ENCODE results near the gene RNPS1.

Gene RNPS1

DNA sequence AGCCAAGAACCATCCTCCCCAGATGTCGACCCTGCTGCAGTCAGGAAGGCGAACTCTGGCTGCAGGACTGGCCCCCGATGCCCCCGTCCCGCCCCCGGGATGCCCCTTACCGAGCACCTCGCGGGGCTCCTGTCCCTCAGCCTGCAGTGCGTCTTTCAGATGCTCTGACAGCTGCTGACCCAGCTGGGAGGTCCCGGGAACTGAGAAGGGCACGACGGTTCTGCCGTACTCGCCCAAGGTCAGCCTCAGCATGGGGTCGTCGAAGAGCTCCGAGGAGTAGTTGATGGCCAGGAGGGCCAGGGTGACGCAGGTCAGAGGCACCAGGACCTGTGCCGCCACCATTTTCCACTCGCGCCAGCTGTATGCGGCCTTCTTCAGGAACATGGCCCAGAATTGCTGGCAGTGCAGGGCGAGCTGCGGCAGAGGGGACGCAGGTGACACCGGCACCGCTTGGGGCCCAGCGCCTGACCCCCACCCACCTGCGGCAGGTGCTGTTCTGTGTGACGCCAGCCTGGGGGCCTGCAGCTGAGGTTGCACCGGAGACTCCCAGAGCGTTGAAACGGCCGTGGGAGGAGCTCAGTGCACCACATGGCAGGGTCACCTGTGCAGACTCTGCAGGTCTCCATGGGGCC is 20.1 kb upstream of the RNPS1 start:
- peaks cover 0 to 10% of the 10 kb centered on the region in 2 donors for H3K36me3 Mint-ChIP-seq
- H3K4me3 Mint-ChIP-seq, result no peak overlapping the region
- ATAC-seq (replicated peaks) (no peak), DNase-seq (no peak)
- H3K27ac Mint-ChIP-seq, result peak overlapping the region; percentile 69
- peaks cover 0 to 10% of the 10 kb centered on the region in 2 donors for H3K27me3 Mint-ChIP-seq
- no peaks in the 10 kb centered on the region for H3K4me1 Mint-ChIP-seq
- H3K9me3 Mint-ChIP-seq, result no peaks in the 10 kb centered on the region

DNA sequence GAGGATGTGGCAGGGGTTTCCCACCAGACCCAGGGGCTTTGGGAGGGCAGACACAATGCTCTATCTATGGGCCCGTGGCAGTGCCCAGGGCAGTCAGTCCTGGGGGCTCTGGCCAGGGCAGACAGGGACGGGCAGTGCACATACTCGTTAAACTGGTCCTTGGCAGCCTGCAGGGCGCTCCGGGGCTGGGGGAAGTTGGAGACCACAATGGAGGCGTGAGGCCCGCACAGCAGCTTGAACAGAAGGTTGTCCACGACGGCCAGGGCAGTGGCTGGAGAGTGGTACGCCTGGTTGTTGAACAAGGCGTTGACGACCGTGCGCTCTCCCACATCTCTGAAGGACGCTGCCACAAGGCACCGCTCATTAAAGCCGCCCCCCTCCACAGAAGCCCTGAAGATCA is 18.6 kb upstream of the RNPS1 start:
- Mint-ChIP-seq H3K9me3 (no peaks in the 10 kb centered on the region), H3K4me1 (no peaks in the 10 kb centered on the region), H3K4me3 (no peak overlapping the region), H3K27ac (no peak overlapping the region), H3K27me3 (peaks cover 0 to 11% of the 10 kb centered on the region in 2 donors), H3K36me3 (peaks cover 0 to 10% of the 10 kb centered on the region in 2 donors)
- DNase-seq (no peak), ATAC-seq (replicated peaks) (no peak)

DNA sequence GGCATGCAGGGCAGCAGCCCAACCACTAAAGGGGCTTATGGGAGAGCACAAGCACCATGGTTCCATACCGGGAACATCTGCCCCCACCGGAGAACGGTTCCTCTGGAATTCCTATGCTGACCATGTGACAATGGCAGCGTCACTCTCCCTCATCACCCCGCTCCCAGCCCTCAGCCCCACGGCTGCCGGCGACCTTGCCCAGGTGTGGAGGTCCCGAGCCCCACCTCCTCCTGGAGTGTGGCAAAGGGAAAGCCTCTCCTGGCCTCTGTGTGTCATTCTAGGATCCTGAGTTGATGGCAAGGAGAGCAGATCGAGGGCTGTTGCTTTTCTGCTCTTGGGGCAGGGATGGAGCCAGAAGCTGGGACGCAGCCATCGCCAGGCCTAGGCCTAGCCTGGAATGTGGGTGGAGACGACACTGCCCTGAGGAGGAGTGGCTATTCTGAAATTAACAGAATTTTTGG is 17.8 kb upstream of the RNPS1 start:
- no peak for ATAC-seq (replicated peaks)
- Mint-ChIP-seq H3K4me3 (no peak overlapping the region), H3K27ac (no peak overlapping the region), H3K4me1 (no peaks in the 10 kb centered on the region), H3K36me3 (peaks cover 0 to 10% of the 10 kb centered on the region in 2 donors), H3K27me3 (peaks cover 0 to 11% of the 10 kb centered on the region in 2 donors), H3K9me3 (no peaks in the 10 kb centered on the region)
- DNase-seq, result no peak

DNA sequence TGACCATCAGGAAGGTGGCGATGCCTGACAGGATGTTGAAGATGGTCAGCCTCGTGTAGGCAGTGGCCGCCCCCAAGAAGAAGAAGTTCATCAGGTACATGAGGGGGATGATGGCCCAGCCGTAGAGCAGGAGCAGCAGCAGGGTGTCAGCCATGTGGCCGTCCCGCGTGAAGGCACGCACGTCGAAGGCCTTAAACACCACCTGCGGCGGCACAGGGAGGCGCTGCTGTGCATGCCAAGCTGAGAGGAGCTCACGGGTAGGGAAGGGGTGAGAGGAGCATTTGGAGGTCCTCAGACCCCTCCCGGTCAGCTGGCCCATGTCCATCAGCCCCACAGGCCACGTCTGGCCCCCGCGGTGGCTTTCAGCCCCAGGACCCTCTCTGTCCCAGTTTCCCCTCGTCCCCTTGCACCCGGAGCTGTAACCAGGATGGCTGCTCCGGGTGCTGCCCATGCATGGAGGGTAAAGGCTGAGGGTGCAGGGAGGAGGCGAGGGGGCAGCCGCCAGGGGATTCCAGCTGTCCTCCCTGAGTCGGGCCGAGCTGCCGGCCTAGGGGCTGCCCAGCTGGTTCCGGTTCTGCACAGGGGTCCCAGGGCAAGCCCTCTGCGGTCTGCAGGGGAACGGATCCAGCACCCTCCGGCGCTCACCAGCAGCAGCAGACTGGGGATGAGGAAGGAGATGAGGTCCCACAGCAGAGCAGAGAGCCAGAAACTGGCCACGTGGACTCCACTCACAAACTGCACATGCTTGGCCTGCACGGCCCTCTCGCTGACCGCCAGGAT is 17.1 kb upstream of the RNPS1 start:
- Mint-ChIP-seq H3K4me3 (no peak overlapping the region), H3K27ac (no peak overlapping the region), H3K4me1 (no peaks in the 10 kb centered on the region), H3K9me3 (no peaks in the 10 kb centered on the region), H3K27me3 (peaks cover 0 to 11% of the 10 kb centered on the region in 2 donors), H3K36me3 (peaks cover 0 to 7% of the 10 kb centered on the region in 2 donors)
- DNase-seq (no peak), ATAC-seq (replicated peaks) (no peak)

DNA sequence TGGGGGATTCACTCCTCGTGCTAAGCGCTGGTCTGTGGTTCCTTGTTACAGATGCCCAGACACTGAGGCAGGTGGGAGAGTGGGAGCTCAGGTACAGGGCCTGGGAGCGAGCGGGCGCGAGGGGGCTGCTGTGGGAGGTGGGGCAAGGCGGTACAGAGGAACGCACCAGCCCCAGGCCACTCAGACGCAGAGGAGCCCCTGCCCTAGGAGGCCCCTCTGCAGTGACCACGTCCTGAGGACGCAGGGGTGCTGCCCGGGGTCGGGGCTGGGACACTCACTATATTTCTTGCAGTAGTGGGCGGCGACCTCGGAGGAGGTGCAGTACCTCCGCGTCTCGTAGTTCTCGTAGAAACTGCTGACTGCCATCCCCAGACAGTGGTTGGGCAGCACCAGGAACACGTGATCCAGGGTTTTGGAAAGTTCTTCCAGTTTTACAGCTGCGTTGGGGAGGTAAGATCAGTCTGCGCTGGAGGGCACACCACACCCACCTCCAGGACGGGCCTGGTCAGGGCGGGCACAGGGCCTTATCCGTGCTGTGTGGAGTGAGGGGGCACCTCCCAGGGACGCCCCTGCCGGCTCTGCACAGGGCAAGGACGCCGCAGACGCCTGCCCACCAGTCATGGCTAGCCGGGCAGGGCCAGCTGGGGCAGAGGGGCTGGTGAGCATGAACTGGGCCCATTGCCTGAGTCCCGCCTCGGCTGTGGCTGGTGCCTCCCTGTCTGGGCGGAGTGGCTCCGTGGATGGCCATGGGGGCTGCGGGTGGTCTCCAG is 16.3 kb upstream of the RNPS1 start:
- ATAC-seq (replicated peaks) (no peak), DNase-seq (no peak)
- peaks cover 0 to 11% of the 10 kb centered on the region in 2 donors for H3K27me3 Mint-ChIP-seq
- H3K27ac Mint-ChIP-seq, result no peak overlapping the region
- no peak overlapping the region for H3K4me3 Mint-ChIP-seq
- H3K36me3 Mint-ChIP-seq, result peaks cover 0 to 7% of the 10 kb centered on the region in 2 donors
- H3K9me3 Mint-ChIP-seq, result no peaks in the 10 kb centered on the region
- no peaks in the 10 kb centered on the region for H3K4me1 Mint-ChIP-seq

DNA sequence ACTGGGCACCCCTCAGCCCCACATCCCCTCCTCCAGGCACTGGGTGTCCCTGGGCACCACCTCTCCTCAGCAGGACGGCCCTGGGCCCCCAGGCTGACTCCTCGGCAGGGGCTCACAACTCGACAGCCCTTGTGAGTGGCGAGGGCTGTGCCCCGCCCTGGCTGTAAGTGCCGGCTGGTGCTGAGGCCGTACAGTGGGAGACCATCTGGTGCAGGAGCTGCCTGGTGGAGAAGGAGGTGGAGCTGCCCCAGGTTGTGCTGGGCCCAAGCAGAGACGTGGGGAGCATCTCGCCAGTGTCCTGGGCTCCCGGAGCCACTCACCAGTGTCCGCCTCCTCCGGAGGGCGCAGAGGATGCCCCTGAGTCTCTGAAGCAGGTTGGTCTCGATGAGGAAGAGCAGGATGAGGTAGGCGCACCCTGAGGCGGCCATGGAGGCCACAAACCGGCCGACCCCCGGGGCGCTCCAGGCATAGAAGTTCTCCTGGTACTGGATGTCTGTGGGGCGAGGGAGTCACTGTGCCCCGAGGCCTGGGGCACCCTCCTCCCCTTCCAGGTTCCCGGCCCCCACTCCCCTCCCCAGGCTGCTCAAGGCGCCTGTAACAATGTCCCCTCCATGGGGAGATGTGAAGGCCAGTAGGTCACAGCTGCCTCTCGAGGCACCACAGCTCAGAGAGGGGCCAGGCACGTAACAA is 15.1 kb upstream of the RNPS1 start:
- Mint-ChIP-seq H3K27ac (no peak overlapping the region), H3K4me3 (no peak overlapping the region), H3K4me1 (no peaks in the 10 kb centered on the region), H3K9me3 (no peaks in the 10 kb centered on the region), H3K36me3 (peaks cover 0 to 7% of the 10 kb centered on the region in 2 donors), H3K27me3 (peaks cover 0 to 11% of the 10 kb centered on the region in 2 donors)
- DNase-seq (no peak), ATAC-seq (replicated peaks) (no peak)

DNA sequence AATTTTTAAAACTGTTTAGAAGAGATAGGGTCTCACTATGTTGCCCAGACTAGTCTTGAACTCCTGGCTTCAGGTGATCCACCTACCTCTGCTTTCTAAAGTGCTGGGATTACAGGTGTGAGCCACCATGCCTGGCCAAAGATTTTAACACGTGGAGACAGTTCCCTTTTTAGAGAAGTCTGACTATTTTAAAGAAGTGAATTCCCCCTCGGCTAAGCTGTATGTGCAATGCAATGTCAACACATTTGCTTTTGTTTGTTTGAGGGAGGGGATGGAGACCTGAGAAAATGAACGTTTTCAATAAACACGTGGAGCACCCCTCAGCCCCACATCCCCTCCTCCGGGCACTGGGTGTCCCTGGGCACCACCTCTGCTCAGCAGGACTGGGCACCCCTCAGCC is 14.3 kb upstream of the RNPS1 start:
- Mint-ChIP-seq H3K4me3 (no peak overlapping the region), H3K27ac (no peak overlapping the region), H3K27me3 (peaks cover 0 to 11% of the 10 kb centered on the region in 2 donors), H3K36me3 (peaks cover 0 to 7% of the 10 kb centered on the region in 2 donors), H3K4me1 (no peaks in the 10 kb centered on the region), H3K9me3 (no peaks in the 10 kb centered on the region)
- ATAC-seq (replicated peaks) (no peak), DNase-seq (no peak)

DNA sequence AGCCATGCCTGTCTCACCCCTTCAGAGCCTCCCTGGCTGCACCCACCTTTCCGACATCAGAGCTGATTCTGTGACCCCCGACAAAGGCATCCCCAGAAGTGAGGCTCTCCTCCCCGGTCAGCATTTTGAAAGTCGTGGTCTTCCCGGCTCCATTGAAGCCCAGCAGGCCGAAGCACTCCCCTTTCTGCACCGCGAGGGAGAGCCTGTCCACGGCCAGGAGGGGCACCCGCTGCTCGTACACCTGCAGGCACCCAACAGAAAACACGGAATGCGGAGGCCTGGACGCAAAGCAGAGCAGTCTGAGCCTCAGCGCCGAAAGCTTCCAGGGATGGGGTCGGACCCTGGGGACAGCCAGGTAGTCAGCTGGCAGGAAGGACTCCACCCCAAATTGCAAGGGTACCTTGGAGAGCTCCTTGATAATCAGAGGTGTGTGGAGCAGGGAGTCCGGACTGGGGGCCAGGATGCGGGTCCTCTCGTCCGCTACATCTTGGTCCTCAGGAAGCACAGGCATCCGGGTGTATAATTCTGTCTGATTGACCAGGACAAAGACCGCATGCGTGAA is 13.1 kb upstream of the RNPS1 start:
- no peak overlapping the region for H3K4me3 Mint-ChIP-seq
- no peaks in the 10 kb centered on the region for H3K9me3 Mint-ChIP-seq
- no peak overlapping the region for H3K27ac Mint-ChIP-seq
- peaks cover 0 to 11% of the 10 kb centered on the region in 2 donors for H3K27me3 Mint-ChIP-seq
- ATAC-seq (replicated peaks) (no peak), DNase-seq (no peak)
- H3K36me3 Mint-ChIP-seq, result peaks cover 0 to 7% of the 10 kb centered on the region in 2 donors
- H3K4me1 Mint-ChIP-seq, result no peaks in the 10 kb centered on the region

DNA sequence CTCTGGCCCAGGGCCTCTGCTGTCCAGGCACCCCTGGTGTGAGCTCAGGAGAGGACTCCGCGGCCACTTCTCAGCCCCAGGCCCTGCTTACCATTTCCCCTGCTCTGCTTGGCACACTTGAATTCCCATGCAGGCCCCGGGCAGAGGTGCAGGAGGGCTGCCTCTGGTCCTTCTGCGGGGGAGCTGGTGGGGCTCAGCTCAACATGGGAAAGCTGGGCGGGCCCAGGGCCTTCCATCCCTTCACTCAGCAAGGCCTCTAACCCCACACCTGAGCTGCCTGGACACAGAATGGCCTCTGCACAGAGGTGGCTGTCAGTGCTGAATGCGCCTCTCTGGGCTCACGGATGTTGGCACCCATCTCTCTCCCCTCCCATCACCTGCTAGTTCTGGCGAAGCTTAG is 12.5 kb upstream of the RNPS1 start:
- DNase-seq (no peak), ATAC-seq (replicated peaks) (no peak)
- peaks cover 0 to 7% of the 10 kb centered on the region in 2 donors for H3K36me3 Mint-ChIP-seq
- peaks cover 0 to 11% of the 10 kb centered on the region in 2 donors for H3K27me3 Mint-ChIP-seq
- no peaks in the 10 kb centered on the region for H3K4me1 Mint-ChIP-seq
- H3K27ac Mint-ChIP-seq, result no peak overlapping the region
- no peak overlapping the region for H3K4me3 Mint-ChIP-seq
- H3K9me3 Mint-ChIP-seq, result no peaks in the 10 kb centered on the region

DNA sequence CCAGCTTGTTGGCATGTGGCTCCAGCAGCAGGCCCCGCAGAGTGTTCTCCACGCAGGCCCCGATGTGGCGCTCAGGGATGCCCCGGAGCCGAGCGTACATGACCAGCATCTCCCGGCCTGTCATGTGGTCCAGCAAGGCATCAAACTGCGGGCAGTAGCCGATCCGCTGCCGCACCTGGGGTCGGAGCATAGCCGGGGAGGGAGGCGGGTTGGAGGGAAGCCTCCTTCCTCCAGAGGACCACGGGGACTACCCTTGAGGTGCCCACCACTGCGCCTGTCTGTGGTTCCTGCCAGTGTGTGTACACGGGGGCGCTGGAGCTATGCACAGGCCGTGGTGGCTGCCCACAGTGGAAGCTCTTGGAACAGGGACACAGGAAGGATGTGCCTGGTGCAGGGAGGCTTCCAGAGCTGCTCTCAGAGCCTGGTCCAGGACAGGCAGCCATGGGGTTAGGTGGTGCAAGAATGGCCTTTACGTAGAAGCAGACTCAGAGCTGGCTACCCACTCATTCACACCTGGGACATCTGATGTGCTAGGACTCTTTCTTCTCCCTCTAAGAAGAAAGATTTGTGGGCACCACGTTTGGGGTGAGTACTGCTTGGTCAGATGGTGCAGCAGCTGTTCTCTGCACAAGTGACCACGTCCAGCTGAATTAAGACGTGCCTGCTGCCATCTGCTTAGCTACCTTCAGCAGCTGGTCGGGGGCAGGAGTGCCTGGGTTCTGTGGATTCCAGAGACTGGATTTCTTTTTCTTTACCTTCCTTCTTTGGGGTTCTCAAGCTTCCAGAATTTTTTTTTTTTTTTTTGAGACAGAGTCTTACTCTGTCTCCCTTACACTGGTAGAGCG is 11.3 kb upstream of the RNPS1 start:
- Mint-ChIP-seq H3K36me3 (peaks cover 0 to 4% of the 10 kb centered on the region in 2 donors), H3K27me3 (peaks cover 0 to 11% of the 10 kb centered on the region in 2 donors), H3K4me3 (no peak overlapping the region), H3K27ac (no peak overlapping the region), H3K9me3 (no peaks in the 10 kb centered on the region), H3K4me1 (no peaks in the 10 kb centered on the region)
- ATAC-seq (replicated peaks) (no peak), DNase-seq (no peak)

DNA sequence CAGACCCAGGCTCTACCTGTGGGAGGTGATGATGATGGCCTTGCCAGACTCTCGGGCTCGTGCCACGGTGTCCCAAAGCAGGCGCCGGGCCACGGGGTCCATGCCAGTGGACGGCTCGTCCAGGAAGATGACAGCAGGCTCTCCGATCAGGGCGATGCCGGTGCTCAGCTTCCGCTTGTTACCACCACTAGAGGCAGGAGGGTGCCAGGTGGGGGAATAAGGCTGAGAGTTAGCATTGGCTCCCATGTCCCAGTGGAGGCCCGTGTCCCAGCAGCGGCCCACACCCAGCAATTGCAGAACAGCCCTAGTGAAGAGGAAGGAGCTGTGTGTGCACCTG is 10.3 kb upstream of the RNPS1 start:
- H3K4me3 Mint-ChIP-seq, result no peak overlapping the region
- no peak for DNase-seq
- H3K27me3 Mint-ChIP-seq, result peaks cover 0 to 4% of the 10 kb centered on the region in 2 donors
- H3K36me3 Mint-ChIP-seq, result peaks cover 0 to 4% of the 10 kb centered on the region in 2 donors
- ATAC-seq (replicated peaks), result no peak
- H3K27ac Mint-ChIP-seq, result no peak overlapping the region
- H3K4me1 Mint-ChIP-seq, result no peaks in the 10 kb centered on the region
- no peaks in the 10 kb centered on the region for H3K9me3 Mint-ChIP-seq

DNA sequence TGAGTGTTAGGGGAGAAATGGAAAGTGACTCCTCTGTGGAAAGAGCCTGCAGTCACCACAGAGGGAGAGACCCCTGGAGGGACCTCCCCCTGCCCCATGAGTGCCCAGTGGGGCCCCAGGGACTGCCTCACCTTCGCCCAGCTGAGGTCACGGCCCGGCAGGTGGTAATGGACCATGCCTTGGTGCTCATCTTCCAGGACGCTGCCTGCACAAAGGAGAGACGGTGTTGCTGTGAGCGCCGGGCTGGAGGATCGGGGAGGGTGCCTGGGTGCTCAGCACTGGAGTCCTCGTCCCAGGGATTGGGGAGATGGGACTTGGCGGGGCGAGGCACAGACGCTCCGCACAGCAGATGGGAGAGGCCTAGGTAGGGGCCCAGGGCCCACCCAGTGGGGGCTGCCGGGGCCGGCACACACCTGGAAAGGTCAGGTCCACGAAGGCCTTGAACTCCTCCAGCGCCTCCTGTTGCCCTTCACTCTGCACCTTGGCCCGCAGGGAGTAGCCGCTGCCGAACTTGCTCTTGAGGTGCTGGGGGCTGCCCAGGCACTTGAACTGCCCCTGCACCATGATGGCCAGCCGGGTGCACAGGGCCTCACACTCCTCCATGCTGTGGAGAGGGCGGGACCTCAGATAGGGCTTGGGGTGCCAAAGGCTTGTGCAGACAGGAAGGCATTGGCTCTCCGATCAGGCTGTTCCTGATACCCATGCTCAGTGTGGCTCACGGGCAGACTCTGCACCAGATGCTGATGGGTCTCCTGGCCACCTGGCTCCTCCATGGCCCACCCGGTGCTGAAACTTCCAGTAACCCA is 9.7 kb upstream of the RNPS1 start:
- H3K27ac Mint-ChIP-seq, result peak overlapping the region; percentile 37
- peaks cover 0 to 4% of the 10 kb centered on the region in 2 donors for H3K36me3 Mint-ChIP-seq
- no peaks in the 10 kb centered on the region for H3K27me3 Mint-ChIP-seq
- H3K9me3 Mint-ChIP-seq, result no peaks in the 10 kb centered on the region
- H3K4me1 Mint-ChIP-seq, result no peaks in the 10 kb centered on the region
- no peak for ATAC-seq (replicated peaks)
- DNase-seq, result no peak
- no peak overlapping the region for H3K4me3 Mint-ChIP-seq
